DMS79 (cell line): ENCODE results near the gene PKD2L1.
"Not testable (repeated sequence)": the region's sequence is repeated elsewhere in the genome, so short reads cannot be mapped to it uniquely, and the experiment has no call there.

Experiments
- DNase-seq: peaks from one replicate; lab custom pipeline; 2025; lab: John Stamatoyannopoulos, UW

Gene PKD2L1

DNA sequence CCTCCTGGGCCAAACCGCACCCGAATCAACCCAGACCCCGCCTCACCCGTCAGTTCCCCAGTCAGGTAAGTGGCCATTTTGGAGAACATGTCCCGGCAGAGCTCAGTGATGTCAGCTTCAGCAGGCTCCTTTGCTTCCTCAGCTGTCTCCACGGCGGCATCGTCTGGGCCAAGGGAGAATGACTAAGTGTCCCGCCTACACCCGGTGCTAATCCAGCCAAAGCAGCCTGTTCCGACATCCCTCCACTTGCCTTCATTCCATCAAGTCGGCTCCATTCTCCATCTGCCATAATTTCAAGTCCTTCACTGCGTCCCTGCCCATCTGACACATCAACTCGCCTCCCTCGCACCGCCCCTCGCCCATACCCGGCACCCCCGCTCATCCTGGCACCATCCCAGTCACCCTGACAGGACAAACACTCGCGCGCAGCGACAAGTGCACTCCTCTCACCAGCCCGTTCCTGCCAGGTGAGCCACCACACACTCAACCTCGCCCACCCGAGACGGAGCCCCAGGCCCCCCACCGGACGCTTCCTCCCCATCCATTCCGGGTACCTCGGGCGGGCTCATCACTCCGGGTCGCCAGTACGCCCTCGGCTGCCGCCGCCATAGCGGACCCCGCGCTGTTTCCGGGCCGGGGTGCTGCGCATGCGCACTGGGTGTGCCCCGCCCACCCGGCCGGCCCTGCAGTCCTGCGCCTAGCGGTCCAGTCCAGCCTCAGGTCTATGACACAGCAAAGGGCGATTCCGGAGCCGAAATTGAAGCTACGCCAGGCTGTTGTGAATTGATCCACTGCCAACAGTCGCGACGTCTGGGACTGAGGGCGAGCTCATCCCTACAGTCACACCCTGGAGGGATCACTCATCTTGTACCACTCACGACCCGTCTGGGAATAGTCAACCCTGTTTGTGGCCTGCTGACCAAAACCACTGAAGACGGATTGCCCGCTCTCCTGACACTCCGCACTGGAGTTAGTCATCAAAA is 43.7 kb downstream of the PKD2L1 start, which contains the start of gene BLOC1S2:
BLOC1S2 (minus strand) TSS at position 630 of the 983 bp plus-strand sequence; CDS start at position 609, 21 bp downstream.
- peak; percentile 39 for DNase-seq

DNA sequence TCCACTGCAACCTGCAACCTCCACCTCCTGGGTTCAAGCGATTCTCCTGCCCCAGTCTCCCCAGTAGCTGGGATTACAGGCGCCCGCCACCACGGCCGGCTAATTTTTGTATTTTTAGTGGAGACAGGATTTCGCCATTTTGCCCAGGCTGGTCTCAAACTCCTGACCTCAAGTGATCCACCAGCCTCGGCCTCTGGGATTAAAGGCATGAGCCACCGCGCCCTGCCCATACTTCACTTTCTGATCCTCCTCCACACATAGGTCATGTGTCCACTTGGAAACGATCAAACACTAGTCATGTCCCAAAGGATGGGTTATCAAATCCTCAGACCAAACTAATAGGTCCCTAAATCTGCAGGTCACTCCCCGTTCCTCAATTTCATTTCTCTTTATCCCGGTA is 44.7 kb downstream of the PKD2L1 start:
- DNase-seq: not testable (repeated sequence)

DNA sequence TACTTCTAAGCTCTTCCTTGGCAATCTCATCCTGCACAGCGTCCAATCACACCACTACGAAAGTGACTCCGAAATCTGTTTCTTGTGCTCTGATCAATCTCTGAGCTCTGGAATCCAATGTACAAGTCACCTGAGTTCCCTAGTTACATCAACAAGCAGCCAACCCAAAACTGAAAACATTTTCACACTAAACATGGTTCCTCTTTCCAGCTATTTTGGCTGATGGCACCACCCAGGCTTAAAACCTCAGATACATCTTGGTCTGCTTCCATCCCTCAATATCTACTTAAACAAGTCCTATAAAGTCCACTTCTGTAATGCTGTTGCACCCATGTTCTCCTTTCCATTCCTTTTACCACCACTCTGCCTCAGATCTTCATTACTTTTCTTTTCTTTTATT is 47.1 kb downstream of the PKD2L1 start:
- no peak for DNase-seq

DNA sequence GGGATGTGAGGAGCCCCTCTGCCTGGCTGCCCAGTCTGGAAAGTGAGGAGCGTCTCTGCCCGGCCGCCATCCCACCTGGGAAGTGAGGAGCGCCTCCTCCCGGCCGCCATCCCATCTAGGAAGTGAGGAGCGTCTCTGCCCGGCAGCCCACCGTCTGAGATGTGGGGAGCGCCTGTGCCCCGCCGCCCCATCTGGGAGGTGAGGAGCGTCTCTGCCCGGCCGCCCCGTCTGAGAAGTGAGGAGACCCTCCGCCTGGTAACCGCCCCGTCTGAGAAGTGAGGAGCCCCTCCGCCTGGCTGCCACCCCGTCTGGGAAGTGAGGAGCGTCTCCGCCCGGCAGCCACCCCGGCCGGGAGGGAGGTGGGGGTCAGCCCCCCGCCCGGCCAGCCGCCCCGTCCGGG is 53.1 kb downstream of the PKD2L1 start:
- not testable (repeated sequence) for DNase-seq

DNA sequence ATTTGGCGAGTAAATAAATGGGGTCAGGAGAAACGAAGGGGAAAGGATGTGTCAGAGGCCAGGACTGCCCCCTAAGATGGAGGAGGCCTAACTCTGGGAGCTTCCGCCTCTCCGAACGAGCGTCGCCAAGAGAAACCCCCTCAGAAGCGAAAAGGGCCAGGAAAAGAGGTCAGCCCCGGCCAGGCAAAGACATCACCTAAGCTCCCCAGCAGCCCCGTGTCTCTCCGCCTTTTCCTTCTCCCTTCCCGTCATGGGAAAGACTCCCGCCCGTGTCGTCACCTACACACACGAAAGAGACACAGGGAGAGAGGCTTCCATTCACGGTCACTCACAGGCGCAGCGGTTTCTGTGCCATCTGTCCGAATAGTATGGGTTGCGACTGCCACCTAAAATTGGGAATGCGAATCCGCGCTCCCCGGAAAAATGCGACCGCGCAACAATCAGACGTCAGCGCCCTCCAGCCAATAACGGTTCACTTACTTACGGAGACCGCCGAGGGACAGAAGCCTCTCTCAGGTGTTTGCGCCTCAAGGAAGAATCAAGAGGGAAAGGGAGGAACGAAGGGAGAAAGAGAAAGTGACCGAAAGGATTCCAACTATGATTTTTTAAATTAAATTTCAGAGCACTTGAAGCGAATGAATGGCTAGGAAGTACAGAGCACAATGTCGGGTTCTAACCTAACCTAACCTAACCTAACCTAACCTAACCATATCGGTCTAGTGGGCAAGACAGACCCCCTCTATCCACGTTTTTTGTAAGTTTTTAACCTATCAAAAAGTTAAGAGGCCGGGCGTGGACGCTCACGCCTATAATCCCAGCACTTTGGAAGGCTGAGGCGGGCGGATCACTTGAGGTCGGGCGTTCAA is 62.6 kb downstream of the PKD2L1 start, which contains the start of gene CWF19L1:
CWF19L1 (minus strand) TSS at position 400 of the 866 bp plus-strand sequence; CDS start at position 355, 45 bp downstream.
- DNase-seq: peak; percentile 40

DNA sequence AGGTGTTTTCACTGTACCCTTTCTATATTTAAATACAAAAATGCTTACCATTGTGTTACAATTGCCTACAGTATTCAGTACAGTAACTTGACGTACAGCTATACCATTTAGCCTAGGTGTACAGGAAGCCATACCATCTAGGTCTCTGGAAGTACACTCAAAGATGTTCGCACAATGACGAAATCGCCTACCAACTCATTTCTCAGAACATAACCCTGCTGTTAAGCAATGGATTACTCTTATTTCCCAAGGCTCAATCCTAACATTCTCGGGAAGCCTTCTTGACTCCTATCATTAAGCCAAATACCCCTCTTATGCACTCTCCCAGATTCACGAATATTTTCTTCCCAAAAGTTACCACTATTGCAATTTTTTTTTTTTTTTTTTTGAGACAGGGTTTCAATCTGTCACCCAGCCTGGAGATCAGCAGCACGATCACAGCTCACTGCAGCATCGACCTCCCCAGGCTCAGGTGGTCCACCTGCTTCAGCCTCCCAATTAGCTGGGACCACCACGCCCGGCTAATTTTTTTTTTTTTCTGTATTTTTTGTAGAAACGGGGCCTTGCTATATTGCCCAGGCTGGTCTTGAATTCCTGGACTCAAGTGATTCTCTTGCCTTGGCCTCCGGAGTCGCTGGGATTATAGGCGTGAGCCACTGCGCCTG is 64.1 kb downstream of the PKD2L1 start:
- DNase-seq: no peak

DNA sequence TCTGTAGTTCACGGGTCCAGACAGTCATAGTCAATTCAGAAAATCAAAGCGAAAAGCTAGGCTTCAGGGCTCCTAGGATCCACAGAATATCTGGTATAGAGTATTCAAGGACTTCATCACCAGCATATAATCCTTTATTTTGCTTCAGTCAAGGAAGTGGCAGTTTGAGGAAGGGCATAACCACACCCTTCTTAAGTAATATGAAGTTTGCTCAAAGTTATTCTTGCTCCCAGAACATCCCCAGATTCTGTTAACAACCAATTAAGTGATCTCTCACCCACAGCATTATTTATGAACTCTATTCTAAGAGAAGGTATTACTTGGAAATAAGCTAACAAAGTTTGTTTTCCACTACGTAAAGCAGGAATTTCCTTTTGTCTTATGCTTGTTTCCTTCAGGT is 75.8 kb downstream of the PKD2L1 start:
- DNase-seq: no peak

DNA sequence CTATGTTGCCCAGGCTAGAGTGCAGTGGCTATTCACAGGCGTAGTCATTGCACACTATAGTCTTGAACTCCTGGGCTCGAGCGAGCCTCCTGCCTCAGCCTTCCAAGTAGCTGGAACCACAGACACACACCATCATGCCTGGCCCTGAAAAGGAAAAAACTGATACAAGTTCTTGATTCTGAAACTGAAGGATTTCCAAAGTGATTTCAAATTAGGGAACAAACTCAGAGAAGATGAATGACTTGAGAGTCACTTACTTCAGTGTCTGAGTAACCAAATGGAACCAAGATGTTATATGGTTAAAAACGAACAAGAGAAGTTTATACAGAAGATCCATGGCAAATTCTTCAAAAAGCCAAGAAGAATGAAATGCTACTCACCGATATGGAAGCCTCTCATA is 77.0 kb downstream of the PKD2L1 start:
- no peak for DNase-seq

DNA sequence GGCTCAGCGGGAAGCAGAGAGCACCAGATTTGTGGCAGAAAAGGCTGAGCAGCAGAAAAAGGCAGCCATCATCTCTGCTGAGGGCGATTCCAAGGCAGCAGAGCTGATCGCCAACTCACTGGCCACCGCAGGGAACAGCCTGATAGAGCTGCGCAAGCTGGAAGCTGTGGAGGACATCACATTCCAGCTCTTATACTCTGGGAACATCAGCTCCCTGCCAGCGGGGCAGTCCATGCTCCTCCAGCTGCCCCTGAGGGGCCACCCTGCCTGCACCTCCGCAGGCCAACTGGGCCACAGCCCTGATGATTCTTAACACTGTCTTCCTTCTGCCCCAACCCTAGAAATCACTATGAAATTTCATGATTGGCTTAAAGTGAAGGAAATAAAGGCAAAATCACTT is 81.2 kb downstream of the PKD2L1 start:
- no peak for DNase-seq

DNA sequence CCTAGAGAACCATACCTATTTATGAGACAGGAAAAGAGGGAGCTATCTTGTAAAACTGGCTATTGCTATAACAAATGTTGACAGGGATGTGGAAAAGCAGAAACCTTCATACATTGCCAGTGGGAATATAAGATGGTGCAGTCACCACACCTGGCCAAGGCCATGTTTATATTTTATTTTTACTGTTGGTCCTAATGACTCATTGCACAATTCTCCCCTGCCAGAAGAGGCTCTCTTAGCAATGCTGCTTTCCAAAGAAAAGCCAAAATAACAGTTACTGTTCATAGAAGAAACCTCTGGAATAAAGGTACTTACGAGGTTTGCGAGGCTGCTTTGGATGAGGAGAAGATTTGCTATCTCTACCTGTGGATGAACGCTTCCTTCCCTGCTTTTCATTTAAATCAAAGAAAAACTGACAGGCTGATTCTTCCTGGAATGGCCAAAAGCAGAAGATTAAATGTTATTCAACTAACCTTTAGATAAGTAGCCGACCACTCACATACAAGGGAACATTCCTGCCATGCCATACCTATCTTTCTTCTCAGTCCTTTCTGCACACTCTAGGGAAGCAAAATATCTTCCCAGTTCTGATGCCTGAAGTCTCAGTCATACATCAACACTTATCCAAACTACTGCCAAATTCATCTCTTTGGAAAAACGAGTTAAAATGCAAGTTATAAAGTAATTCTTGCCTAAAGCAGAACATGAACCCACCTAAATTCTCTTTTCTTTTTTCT is 84.4 kb downstream of the PKD2L1 start:
- no peak for DNase-seq

DNA sequence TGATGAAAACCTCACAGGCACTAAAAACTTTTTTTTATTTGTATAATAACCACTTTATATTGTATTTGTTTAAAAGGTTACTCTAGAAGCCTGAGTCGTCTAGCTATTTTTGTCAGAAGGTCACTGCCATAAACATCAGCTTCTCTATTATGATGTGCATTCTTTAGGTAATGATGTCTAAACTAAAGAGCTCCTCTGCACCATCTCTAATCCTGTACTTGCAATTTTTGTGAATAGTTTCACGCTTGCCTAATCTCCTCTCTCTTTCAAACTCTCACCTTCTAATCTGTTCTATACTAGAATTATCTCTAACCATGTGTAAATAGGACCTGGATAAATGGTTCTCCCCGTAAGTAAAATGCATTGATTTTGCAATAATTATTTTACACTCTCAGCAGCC is 90.2 kb downstream of the PKD2L1 start:
- DNase-seq: no peak

DNA sequence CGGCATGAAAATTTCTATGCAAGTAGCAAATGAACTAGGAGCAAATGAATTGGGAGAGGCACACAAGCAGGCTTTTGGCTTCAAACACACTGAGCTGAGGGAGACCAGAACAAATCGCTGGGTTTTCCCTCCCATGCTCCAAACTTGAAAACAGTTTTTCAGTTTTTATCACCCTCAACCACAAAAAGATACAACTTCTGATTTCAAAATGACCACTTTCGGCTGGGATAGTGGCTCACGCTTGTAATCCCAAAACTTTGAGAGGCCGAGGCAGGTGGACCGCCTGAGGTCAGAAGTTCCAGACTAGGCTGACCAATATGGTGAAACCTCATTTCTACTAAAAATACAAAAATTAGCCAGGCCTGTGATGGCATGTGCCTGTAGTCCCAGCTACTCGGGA is 91.6 kb downstream of the PKD2L1 start:
- DNase-seq: no peak
